ENCODE data around the gene INPP5D.

The INPP5D gene

GRCh38 chr2:233076749-233077148, 16.6 kb downstream of the INPP5D start:
- DNase-seq = no peak

- DNase-seq = no peak
Observed at GRCh38 chr2:233079473-233079877, 19.3 kb downstream of the INPP5D start.

DNA sequence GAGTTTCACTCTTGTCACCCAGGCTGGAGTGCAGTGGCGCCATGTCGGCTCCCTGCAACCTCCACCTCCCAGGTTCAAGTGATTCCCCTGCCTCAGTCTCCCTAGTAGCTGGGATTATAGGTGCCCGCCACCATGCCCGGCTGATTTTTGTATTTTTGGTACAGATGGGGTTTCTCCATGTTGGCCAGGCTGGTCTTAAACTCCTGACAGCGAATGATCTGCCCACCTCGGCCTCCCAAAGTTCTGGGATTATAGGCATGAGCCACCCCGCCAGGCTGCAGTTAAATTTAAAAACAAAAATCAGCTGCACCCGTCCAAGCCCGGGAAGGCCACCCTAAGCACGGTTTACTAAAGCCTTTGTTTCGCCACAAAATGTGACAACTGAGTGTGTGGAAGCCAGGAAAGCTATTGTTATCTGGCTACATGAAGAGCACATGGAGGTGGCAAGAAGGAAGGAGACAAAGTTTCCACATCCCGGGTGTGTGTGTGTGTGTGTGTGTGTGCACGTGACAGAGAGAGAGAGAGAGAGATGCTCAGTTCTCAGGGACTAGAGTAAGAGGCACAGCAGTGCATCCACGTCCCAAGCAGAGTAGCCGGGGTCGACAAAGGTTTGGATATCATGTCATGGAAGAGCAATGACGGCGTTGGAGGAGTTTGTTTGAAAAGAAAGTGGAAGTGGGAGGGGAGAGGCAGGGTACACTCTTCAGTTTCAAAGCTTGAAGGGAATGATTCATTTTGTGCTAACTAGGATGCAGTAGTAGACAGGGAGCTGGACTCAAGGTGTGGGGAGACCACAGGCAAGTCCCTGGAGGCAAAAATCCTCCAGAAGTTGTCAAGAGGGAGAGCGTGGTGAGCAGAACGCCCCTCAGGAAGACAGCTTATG, 20.1 kb downstream of the INPP5D start:
- DNase-seq = no peak

- DNase-seq = no peak
Observed at GRCh38 chr2:233080836-233081229, 20.7 kb downstream of the INPP5D start.

- no peak for DNase-seq
Observed at GRCh38 chr2:233081232-233081730, 21.1 kb downstream of the INPP5D start.

DNA sequence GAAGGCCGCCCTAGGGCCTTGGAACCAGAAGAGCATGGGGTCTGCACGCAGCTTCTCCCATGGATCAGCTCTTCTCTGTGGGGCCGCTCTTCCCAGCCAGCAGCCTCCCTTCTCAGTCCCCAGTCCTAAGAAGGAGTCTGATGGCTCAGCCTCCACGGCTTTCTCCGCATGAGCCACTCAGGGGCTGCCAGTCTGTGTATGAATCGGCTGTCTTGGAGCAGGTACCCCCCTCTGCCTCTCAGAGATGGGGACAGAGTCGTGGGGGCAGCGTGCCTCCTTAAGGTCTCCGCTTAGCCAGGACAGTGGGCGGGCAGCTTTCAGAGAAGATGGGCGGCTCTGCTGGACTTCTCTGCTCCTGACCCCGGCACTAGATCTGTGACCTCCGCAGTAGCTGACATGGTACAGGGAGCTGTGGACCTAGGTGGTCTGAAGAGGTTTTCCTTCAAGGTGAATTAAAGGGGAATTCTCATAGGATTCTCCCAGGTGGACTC, 21.6 kb downstream of the INPP5D start:
- no peak for DNase-seq

DNA sequence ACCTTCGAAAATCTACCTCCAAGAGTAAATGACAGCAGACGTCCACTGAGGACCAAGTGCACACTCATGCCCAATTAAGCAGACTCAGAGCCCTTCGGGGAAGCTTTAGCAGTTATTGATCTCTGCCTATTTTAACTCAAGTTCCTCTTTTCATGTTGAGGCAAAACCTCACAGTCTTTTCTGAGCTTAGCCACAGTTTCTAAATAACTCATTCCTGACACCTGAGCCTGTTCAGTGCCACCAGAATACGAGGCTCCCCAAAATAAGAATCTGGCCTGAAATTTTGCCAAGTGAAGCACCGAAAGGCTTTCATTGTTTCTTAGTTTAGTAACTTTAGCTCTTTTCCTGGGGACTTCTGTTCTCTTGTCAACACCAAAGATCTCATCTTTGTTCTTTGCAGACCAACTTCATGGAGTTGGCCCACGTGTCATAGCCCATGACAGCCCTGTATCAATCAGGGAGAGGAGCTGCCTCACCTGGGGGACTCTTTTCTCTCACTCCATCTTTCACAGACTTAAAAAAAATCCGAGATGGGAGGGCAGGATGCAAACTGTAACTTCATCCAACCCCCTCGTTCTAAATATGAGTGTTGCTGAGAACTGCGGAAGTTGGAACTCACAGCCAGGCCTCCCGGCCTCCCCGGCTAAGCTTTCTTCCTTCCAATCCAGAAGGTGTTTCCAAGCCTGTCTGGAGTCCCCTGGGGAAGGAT, 22.2 kb downstream of the INPP5D start:
- no peak for DNase-seq

DNA sequence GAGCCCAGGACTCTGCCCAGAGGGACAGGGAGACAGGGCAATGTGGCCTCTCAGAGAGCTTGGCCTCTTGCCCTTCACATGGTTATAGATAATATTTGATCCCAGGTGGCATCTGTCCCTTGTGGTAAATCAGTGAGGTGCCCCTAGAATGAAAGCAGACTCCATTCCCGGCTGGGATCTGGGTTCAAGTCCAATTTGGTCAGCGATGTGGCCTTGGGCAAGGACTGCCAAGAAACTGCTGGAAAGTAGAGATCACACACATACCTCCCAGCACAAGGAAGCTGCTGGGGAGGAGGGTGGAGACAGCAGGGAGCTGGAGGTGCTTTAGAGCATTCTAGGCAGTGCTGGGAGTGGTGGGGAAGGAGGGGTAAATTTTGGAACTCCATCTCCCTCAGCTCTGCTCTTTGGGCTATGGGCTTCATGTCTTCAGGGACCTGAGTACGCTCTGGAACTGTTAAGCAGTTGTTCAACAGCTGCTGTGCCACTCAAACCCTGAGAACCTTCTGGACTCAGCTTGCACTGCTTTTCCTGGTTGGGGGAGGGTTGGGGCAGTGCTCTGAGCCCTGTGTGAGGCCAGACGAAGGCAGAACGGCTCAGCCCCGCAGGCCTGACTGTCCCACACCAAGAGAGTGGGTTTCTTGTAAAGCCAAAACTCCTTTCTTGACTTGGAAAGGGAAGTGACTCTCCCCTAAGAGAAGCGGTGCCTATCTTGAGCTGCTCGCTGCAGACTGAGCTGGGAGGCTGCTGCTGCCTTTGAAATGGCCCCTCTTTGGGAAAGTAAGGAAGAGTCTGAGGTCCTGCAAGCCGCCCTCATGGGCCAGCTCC, 23.0 kb downstream of the INPP5D start:
- no peak for DNase-seq

DNA sequence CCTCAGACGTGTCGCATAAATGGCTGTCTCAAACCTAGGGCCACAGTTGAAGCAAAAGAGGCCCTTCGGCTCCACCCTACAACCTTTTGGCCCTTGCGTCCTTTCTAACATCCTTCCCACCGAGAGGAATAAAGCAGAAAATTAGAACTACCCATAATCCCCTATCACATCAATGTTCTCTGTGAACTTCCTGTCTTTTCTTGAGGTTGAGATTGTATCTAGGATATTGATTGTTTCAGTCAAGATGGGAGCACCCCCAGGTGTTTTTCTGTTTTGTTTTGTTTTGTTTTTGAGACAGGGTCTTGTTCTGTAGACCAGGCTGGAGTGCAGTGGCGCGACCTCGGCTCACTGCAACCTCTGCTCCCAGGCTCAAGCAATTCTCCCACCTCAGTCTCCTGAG, 23.6 kb downstream of the INPP5D start:
- no peak for DNase-seq

- DNase-seq = no peak
Observed at GRCh38 chr2:233084488-233084887, 24.3 kb downstream of the INPP5D start.

GRCh38 chr2:233085037-233085838, 25.1 kb downstream of the INPP5D start:
- no peak for DNase-seq

- DNase-seq = no peak
Observed at GRCh38 chr2:233085839-233086150, 25.7 kb downstream of the INPP5D start.

DNA sequence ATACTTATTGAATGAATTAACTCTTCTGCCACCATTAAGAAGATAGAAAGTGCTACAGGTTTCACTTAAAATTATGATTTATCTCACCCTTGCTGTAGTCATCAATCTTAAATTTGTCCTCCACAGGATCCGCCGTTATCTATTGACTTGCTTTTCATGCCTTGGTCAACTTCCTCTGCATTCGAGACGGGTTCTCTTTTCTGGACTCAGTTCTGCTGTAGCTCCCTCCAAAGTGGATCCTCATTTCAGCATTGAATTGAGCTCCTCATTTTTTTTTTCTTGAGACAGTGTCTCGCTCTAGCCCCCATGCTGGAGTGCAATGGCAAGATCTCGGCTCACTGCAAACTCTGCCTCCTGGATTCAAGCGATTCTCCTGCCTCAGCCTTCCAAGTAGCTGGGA, 27.6 kb downstream of the INPP5D start:
- DNase-seq = no peak

DNA sequence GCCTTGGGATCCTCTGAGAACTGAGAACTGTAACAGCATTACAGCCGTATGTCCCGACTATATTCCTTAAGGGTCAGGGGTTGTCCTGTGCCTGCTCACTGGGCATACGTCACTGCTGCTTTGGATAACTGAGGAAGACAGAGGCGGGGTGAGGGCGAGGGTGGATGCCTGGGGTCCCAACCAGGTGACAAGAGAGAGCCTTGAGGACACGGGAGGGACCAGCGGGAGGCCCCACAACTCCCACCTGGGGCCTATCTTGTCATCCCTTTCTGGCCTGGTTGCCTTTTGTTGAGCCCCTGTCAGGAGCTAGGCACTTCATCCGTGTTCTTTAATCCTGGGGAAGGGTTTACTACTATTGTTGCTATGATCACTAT, 28.8 kb downstream of the INPP5D start:
- DNase-seq = no peak

GRCh38 chr2:233089851-233090250, 29.7 kb downstream of the INPP5D start:
- no peak for DNase-seq

- no peak for DNase-seq
Observed at GRCh38 chr2:233090879-233091278, 30.7 kb downstream of the INPP5D start.

- no peak for DNase-seq
Observed at GRCh38 chr2:233091595-233092375, 31.6 kb downstream of the INPP5D start.

GRCh38 chr2:233092432-233093165, 32.5 kb downstream of the INPP5D start:
- DNase-seq = no peak

DNA sequence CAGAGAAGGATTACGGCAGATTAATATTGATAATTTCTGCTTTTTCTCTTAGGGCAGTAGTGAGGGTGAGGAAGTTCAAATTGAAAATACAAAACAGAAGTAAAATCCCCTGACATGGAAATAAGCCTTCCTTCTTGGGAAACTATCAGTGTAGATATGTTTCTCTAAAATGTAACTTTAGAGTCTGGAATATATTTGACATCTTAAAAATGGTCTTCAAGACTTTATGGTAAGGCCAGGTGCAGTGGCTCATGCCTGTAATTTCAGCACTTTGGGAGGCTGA, 33.0 kb downstream of the INPP5D start:
- DNase-seq = no peak

DNA sequence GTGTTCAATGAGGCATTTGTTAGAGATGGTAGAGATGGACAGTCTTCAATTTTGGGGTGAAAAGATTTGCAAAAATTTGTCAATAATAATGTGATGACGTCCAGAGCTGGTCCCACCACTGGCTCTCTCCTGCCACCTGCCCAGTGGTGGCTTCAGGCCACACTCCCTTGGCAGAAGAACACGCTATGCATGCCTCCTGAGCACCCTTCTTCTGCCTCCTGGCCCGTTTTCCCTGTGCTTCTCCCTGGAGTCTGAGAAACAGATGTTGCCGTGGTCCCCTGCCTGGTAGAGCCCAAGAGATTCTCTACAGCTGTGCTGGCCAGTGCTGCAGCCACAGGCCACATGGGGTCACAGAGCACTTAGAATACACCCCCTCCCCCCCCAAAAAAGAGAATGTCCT, 33.6 kb downstream of the INPP5D start:
- no peak for DNase-seq

DNA sequence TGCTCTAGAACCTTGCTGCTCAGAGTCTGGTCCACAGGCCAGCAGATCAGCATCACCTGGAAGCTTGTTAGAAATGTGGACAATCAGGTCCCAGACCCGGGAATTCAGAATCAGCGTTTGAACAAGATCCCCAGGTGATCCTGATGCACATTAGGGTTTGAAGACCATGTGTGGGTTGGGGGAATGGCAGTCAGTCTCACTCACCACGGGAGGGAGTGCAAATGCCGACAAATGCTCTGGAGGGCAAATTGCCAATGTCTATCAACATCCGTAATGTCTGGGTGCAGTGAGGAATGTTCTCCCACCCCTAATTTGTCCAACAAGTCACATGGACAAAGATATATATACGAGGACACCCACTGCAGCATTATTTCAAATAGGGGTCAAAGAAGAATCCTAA, 34.5 kb downstream of the INPP5D start:
- DNase-seq = no peak
